ENCODE results near the gene TUFM. TPM values are rescaled to one million over a fixed set of nuclear protein-coding genes. Genes with fewer than 3 reads are reported as not detected.
"Not testable (repeated sequence)": the region's sequence is repeated elsewhere in the genome, so short reads cannot be mapped to it uniquely, and the experiment has no call there.

The TUFM gene
- total and polyA plus RNA-seq, 2 donors (not counting 1 experiment from before 2014, with no cell fraction given): 68.6 to 115 TPM

DNA sequence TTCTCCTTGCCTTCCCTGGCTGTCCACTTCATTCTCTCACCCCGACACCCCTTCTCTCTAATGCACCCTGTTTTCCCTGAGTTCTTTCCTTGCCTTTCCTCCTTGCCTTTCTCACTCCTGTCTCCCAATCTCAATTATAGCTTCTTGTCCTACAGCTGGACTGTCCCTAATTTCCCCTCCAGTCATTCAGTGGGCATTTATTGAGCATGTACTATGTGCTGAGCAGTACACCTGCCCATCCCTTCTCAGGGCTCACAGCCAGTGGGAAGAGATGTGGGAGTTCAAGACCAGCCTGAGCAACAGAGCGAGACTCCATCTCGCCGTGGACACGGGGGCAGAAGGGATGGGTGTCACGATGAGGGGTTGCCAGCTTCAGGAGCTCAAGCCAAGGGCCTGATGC is 37.9 kb upstream of the TUFM start:
- no peak overlapping the region for H3K9ac ChIP-seq (ENCODE audit: insufficient read depth, low read length)
- no peaks in the 10 kb centered on the region for H3K9me3 ChIP-seq (ENCODE audit: control insufficient read depth, insufficient read depth, low read depth, low read length)
- no peak for DNase-seq (ENCODE audit: low read depth in 2 of 2)
- no peak overlapping the region for H3K4me3 ChIP-seq (replicated peaks in 1 of 4; ENCODE audit: control extremely low read depth in 1 of 4, insufficient read depth in 1 of 4, low read depth in 3 of 4, low read length in 4 of 4)
- H3K4me2 ChIP-seq (ENCODE audit: extremely low read depth, insufficient read depth, low read length): no peak overlapping the region
- no peak overlapping the region for H2AFZ ChIP-seq (ENCODE audit: low read length)
- no peak overlapping the region for H3K27ac ChIP-seq (ENCODE audit: insufficient read depth, low read length)
- no peaks in the 10 kb centered on the region for H3K79me2 ChIP-seq (ENCODE audit: control insufficient read depth, insufficient read depth, low read length)
- TF ChIP-seq EZH2 (IDR thresholded peaks at IDR 0.05; ENCODE audit: low read length, missing control alignments) (no peak), CTCF (conservative IDR thresholded peaks at IDR 0.05 in 1 of 2, IDR thresholded peaks at IDR 0.05 in 1 of 2; ENCODE audit: low read depth in 1 of 2, low read length in 2 of 2) (no peak)
- peaks cover 4% of the 10 kb centered on the region for H3K4me1 ChIP-seq (ENCODE audit: control insufficient read depth, extremely low read depth, insufficient read depth, low read length)
- no peaks in the 10 kb centered on the region for H3K36me3 ChIP-seq (ENCODE audit: control insufficient read depth, insufficient read depth, low read length)
- no peaks in the 10 kb centered on the region for H3K27me3 ChIP-seq (ENCODE audit: control insufficient read depth, insufficient read depth, low read length)
- H4K20me1 ChIP-seq (ENCODE audit: control insufficient read depth, extremely low read depth, insufficient read depth, low read length): no peaks in the 10 kb centered on the region

DNA sequence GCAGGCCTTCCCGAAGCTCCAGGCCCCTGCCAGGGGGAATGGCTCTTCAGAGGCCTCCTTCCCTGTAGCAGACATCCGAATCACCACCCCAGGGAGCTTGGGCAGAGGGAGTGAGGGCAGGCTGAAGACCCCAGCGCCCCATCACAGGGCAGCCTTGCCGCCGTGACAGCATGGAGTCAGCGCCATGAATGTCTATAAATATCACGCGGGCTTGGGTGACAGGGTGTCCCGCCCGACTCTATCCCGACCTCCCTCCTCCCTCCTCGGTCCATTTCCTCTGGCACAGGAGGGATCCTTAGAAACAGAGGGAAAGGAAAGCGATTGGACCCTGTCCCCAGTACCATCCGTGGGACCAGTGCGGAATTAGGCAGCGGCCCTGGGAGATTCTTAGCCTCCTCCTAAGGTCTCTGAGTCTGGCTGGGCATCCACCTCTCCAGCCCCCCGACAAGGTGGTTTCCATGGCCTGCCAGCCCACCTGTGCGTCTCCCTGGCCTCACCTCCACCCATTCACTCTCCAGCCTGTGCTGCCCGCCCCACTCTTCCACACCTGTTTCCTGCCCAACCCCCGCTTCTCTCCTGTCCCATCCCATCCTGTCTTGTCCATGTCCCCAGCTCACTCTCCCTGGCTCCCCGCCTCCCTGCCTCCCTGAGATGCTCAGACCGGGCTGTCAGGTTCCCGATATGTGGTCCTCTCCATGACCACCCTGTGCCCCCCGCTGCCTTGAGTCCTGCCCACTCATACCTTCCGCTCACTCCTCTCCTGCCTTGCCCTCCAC is 37.3 kb upstream of the TUFM start:
- H3K27me3 ChIP-seq (ENCODE audit: control insufficient read depth, insufficient read depth, low read length): no peaks in the 10 kb centered on the region
- no peak overlapping the region for H3K27ac ChIP-seq (ENCODE audit: insufficient read depth, low read length)
- H3K9ac ChIP-seq (ENCODE audit: insufficient read depth, low read length): no peak overlapping the region
- peaks cover 6% of the 10 kb centered on the region for H3K4me1 ChIP-seq (ENCODE audit: control insufficient read depth, extremely low read depth, insufficient read depth, low read length)
- no peak overlapping the region for H3K4me3 ChIP-seq (replicated peaks in 1 of 4; ENCODE audit: control extremely low read depth in 1 of 4, insufficient read depth in 1 of 4, low read depth in 3 of 4, low read length in 4 of 4)
- H2AFZ ChIP-seq (ENCODE audit: low read length): no peak overlapping the region
- no peaks in the 10 kb centered on the region for H3K79me2 ChIP-seq (ENCODE audit: control insufficient read depth, insufficient read depth, low read length)
- H4K20me1 ChIP-seq (ENCODE audit: control insufficient read depth, extremely low read depth, insufficient read depth, low read length): no peaks in the 10 kb centered on the region
- no peaks in the 10 kb centered on the region for H3K36me3 ChIP-seq (ENCODE audit: control insufficient read depth, insufficient read depth, low read length)
- no peak for DNase-seq (ENCODE audit: low read depth in 2 of 2)
- TF ChIP-seq CTCF (conservative IDR thresholded peaks at IDR 0.05 in 1 of 2, IDR thresholded peaks at IDR 0.05 in 1 of 2; ENCODE audit: low read depth in 1 of 2, low read length in 2 of 2) (no peak), EZH2 (IDR thresholded peaks at IDR 0.05; ENCODE audit: low read length, missing control alignments) (no peak)
- H3K4me2 ChIP-seq (ENCODE audit: extremely low read depth, insufficient read depth, low read length): no peak overlapping the region
- no peaks in the 10 kb centered on the region for H3K9me3 ChIP-seq (ENCODE audit: control insufficient read depth, insufficient read depth, low read depth, low read length)

GRCh38 chr16:28882551-28883160 is 36.5 kb upstream of the TUFM start:
- DNase-seq (ENCODE audit: low read depth in 2 of 2): peak in 1 of 2 donors; percentile 20
- Histone ChIP-seq H3K27ac (ENCODE audit: insufficient read depth, low read length) (no peak overlapping the region), H3K79me2 (ENCODE audit: control insufficient read depth, insufficient read depth, low read length) (no peaks in the 10 kb centered on the region), H3K4me1 (ENCODE audit: control insufficient read depth, extremely low read depth, insufficient read depth, low read length) (peaks cover 6% of the 10 kb centered on the region), H3K4me3 (replicated peaks in 1 of 4; ENCODE audit: control extremely low read depth in 1 of 4, insufficient read depth in 1 of 4, low read depth in 3 of 4, low read length in 4 of 4) (no peak overlapping the region), H2AFZ (ENCODE audit: low read length) (no peak overlapping the region), H3K27me3 (ENCODE audit: control insufficient read depth, insufficient read depth, low read length) (no peaks in the 10 kb centered on the region), H3K9me3 (ENCODE audit: control insufficient read depth, insufficient read depth, low read depth, low read length) (no peaks in the 10 kb centered on the region), H4K20me1 (ENCODE audit: control insufficient read depth, extremely low read depth, insufficient read depth, low read length) (no peaks in the 10 kb centered on the region), H3K4me2 (ENCODE audit: extremely low read depth, insufficient read depth, low read length) (no peak overlapping the region), H3K9ac (ENCODE audit: insufficient read depth, low read length) (no peak overlapping the region), H3K36me3 (ENCODE audit: control insufficient read depth, insufficient read depth, low read length) (no peaks in the 10 kb centered on the region)
- TF ChIP-seq CTCF (conservative IDR thresholded peaks at IDR 0.05 in 1 of 2, IDR thresholded peaks at IDR 0.05 in 1 of 2; ENCODE audit: low read depth in 1 of 2, low read length in 2 of 2): no peak
- TF ChIP-seq EZH2 (IDR thresholded peaks at IDR 0.05; ENCODE audit: low read length, missing control alignments): no peak

GRCh38 chr16:28881565-28881964 is 35.4 kb upstream of the TUFM start:
- not testable (repeated sequence) for H3K9me3 ChIP-seq (ENCODE audit: control insufficient read depth, insufficient read depth, low read depth, low read length); H3K27ac ChIP-seq (ENCODE audit: insufficient read depth, low read length); H4K20me1 ChIP-seq (ENCODE audit: control insufficient read depth, extremely low read depth, insufficient read depth, low read length); H3K4me3 ChIP-seq (replicated peaks in 1 of 4; ENCODE audit: control extremely low read depth in 1 of 4, insufficient read depth in 1 of 4, low read depth in 3 of 4, low read length in 4 of 4); H3K9ac ChIP-seq (ENCODE audit: insufficient read depth, low read length); H3K4me2 ChIP-seq (ENCODE audit: extremely low read depth, insufficient read depth, low read length); H3K36me3 ChIP-seq (ENCODE audit: control insufficient read depth, insufficient read depth, low read length); DNase-seq (ENCODE audit: low read depth in 2 of 2); H2AFZ ChIP-seq (ENCODE audit: low read length); H3K27me3 ChIP-seq (ENCODE audit: control insufficient read depth, insufficient read depth, low read length); H3K4me1 ChIP-seq (ENCODE audit: control insufficient read depth, extremely low read depth, insufficient read depth, low read length); H3K79me2 ChIP-seq (ENCODE audit: control insufficient read depth, insufficient read depth, low read length)
